Gastrocnemius medialis (tissue), 4 donors: ENCODE data around the gene GABBR2.

Source experiments
- POLR2A ChIP-seq, 2 donors: fragments of 450-650 bp; IDR thresholded peaks; one replicate each; pipeline ENCODE4 v1.6.1; 2017; ENCODE audit warnings: antibody characterized with exemption in 2 of 2, mild to moderate bottlenecking in 2 of 2, moderate library complexity in 2 of 2
- TF ChIP-seq, protein P1 (sequence below), 5 experiments: fragments of 450-650 bp in 3 of 5; fragments of 200-600 bp in 2 of 5; sonication (generic) in 2 of 5; IDR thresholded peaks in 4 of 5; conservative IDR thresholded peaks in 1 of 5; 1 replicate in 4 of 5; 2 replicates in 1 of 5; pipeline ENCODE4 v1.5.1; 2016 to 2019; ENCODE audit warnings: antibody characterized with exemption in 5 of 5, mild to moderate bottlenecking in 3 of 5, moderate library complexity in 3 of 5

- TF ChIP-seq, protein P1, sequence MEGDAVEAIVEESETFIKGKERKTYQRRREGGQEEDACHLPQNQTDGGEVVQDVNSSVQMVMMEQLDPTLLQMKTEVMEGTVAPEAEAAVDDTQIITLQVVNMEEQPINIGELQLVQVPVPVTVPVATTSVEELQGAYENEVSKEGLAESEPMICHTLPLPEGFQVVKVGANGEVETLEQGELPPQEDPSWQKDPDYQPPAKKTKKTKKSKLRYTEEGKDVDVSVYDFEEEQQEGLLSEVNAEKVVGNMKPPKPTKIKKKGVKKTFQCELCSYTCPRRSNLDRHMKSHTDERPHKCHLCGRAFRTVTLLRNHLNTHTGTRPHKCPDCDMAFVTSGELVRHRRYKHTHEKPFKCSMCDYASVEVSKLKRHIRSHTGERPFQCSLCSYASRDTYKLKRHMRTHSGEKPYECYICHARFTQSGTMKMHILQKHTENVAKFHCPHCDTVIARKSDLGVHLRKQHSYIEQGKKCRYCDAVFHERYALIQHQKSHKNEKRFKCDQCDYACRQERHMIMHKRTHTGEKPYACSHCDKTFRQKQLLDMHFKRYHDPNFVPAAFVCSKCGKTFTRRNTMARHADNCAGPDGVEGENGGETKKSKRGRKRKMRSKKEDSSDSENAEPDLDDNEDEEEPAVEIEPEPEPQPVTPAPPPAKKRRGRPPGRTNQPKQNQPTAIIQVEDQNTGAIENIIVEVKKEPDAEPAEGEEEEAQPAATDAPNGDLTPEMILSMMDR (IDR thresholded peaks at IDR 0.05 in 4 of 5, conservative IDR thresholded peaks at IDR 0.05 in 1 of 5), result no peak
- TF ChIP-seq POLR2A (IDR thresholded peaks at IDR 0.05), result no peak
Measured at GRCh38 chr9:98453589-98454311, 255.0 kb downstream of the GABBR2 start.
